Suppressor macrophage treated with lipopolysaccharide for 1 hour (primary cell): ENCODE data around the gene TUBB2A.
"Not testable (repeated sequence)": the region's sequence is repeated elsewhere in the genome, so short reads cannot be mapped to it uniquely, and the experiment has no call there.

Experiments used
- DNase-seq, 3 donors: peaks; one replicate each; pipeline ENCODE4 v3.0.0-alpha.2; 2020 to 2022

The TUBB2A gene

DNA sequence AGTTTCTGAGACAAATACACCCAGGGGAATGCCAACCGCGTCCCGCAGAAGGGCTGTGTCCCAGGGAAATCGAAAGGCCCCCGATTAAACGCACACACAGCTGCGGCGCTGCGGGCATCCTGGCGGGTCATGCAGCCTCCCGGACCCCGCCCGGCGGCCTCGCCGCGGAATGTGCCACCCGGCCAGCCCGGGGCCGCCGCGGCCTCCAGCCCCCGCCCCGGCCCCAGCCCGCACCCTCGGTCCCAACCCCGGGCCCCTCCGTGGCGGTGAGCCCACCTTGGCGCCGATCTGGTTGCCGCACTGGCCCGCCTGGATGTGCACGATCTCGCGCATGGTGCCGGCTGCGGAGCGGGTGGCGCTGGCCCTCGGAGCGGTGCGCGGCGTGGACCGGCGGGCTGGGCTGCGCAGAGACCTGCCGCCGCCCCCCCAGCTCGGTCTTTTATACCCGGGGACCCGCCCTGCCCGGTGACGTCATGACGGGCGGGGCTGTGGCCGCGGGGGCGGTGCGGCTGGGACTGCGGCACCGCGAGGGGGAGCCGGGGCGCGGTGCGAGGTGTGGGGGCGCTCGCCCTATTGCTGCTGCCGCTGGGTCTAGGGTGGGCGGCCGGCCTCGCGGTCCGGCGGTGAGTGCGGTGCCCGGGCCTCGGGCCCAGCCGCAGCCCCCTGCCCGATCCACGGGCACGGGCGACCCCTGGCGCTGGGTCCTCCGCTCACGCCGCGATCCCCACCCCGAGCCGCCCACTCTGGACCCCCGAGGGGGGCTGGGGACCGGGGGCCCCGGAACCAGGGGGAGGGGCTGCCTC is at the start of gene TUBB2A:
TSS of gene TUBB2A (minus strand) at position 414 of the 803 bp plus-strand sequence. CDS start at position 333, 81 bp downstream.
- peak; percentile 90 to 98 (median 95) for DNase-seq

DNA sequence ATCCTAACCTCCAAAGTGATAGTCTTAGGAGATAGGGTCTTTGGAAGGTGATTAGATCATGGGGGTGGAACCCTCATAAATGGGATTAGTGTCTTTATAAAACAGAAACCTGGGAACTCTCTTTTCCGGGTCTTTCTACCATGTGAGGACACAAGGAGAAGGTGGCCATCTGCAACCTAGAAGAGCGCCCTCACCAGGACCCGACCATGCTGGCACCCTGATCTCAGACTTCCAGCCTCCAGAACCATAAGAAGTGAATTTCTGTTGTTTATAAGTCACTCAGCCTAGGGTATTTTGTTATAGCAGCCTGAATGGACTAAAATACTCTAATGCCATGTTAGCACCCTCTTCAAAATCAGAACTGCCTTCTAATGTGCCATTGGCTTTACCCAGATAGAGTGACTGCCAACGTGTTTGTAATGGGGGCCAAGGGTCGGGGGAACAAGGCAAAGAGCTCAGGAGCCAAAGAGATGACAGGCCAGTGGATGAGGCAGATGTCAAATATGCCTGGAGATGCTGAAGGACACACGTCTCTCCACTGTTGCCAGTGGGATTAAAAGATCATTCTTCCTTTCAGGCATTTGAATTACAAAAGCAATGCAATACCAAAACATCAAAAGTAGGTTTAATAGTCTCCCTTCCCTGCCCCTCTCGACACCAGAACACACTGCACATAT is 49.1 kb upstream of the TUBB2A start:
- no peak for DNase-seq

- DNase-seq, result peak; percentile 79 to 94 (median 80)
Observed at GRCh38 chr6:3205913-3206312, 48.6 kb upstream of the TUBB2A start.

DNA sequence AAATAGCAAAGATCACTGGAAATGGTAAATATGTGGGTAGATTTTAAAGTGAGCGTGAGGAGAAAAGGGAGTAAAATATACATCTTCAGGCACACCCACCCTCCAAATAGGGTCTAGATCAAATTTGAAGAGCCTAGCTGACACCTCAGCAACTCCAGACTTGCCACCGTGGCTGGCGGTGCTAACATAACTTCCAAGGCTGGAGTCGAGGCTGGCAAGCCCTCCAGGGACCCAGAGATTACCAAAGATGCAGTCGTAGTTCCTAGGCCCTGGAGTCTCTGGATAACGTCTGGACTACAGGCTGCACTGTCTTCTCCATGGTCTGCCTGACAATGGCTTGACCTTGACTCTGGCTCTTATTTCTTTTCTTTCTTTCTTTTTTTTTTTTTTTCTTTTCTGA is 47.6 kb upstream of the TUBB2A start:
- DNase-seq, result no peak

GRCh38 chr6:3202999-3203696 is 45.8 kb upstream of the TUBB2A start:
- DNase-seq, result no peak

- DNase-seq, result no peak
Observed at GRCh38 chr6:3201388-3201787, 44.0 kb upstream of the TUBB2A start.

DNA sequence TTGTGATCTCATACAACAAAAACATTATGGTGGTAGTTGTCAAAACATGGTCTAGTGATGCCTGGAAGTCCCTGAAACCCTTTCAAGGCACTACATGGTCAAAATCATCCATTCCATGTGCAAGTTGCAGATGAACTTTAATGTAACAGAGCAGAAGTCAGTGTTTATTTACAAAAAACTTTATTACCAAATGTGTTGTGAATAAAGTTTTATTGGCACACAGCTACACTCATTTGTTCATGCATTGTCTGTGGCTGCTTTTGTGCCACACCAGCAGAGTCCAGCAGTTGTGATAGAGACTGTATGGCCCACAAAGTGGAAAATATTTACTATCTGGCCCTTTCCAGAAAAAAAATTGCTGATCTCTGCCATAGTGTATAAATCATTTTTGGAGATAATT is 43.3 kb upstream of the TUBB2A start:
- DNase-seq, result no peak

GRCh38 chr6:3199382-3199781 is 42.0 kb upstream of the TUBB2A start:
- DNase-seq, result no peak

DNA sequence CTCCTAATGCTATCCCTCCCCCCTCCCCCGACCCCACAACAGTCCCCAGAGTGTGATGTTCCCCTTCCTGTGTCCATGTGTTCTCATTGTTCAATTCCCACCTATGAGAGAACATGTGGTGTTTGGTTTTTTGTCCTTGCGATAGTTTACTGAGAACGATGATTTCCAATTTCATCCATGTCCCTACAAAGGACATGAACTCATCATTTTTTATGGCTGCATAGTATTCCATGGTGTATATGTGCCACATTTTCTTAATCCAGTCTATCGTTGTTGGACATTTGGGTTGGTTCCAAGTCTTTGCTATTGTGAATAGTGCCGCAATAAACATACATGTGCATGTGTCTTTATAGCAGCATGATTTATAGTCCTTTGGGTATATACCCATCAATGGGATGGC is 40.4 kb upstream of the TUBB2A start:
- DNase-seq, result not testable (repeated sequence)

- no peak for DNase-seq
Observed at GRCh38 chr6:3196770-3197169, 39.4 kb upstream of the TUBB2A start.

DNA sequence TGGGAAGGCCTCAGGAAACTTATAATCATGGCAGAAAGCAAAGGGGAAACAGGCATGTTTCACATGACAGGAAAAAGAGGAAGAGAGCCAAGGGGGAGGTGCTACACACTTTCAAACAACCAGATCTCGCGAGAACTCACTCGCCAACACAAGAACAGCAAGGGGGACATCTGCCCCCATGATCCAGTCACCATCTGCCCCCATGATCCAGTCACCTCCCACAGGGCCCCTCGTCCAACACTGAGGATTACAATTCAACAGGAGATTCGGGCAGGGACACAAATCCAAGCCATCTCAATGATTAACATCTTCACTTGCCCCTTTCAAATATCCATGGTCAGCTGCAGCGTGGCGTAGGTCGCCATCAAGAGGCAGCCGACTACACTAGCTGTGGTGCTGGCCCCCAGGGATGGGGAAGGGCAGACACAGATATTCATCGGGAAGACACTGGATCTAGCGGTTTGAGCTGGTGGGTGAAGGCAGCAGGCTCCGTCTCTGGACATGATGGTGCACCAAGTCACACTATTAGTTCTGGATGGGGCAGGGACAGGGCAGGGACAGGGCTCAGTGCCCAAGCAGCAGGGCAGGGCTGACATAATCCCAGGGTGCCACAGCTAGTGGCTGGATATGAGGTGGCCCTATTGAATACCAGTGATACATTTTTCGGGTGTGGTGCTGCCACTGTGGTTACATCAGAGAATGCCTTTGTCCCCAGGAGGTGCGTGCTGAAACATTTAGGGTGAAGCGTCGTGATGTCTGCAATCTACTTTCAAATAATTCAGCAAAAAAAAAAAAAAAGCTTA is 38.6 kb upstream of the TUBB2A start:
- peak in 1 of 3 donors; percentile 24 for DNase-seq

DNA sequence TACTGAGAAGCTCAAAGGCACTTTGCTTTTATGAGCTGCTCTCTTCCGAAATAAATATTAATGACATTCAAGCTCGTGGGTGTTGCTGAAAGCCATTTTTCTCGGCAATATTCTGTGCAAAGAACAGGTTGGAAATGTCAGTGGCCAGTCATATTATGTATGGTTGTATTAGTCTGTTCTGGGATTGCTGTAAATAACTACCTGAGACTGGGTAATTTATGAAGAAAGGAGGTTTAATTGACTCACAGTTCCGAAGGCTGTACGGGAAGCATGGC is 38.0 kb upstream of the TUBB2A start:
- no peak for DNase-seq

GRCh38 chr6:3194535-3195419 is 37.4 kb upstream of the TUBB2A start:
- DNase-seq, result peak in 1 of 3 donors; percentile 10

DNA sequence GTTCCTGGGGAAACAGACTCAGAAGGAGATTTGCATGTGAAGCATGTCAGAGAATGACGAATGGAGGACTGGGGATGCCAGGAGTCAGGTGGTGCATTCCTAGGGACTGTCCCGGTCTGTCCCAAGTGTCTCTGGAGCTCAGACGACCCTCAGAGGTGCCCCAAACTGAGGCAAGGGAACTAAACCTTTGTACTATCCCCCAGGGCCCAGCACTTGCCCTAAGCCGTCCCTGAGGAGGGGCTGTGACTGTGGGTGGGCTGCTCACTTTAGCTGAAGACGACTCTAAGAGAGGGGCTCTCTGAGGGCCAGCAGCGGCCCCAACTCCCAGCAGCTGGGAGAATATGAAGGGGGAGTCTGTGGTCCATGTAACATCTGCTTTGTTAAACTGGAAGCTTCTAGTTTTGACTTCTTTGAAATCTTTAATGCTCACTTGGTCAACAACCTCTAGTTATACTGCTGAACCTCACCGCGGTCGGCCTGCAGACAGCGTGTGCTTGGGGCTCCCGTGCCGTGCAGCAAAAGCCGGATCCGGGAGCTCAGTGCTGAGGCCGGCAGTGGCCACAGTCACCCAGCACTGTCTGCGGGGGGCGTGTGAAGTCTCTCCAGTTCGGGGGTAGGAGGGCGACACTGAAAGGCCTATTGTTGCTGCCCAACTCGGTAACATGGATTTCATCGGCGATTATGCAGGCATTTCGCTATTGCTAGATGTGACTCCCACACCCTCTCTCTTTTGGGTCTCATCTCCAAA is 35.9 kb upstream of the TUBB2A start:
- no peak for DNase-seq

DNA sequence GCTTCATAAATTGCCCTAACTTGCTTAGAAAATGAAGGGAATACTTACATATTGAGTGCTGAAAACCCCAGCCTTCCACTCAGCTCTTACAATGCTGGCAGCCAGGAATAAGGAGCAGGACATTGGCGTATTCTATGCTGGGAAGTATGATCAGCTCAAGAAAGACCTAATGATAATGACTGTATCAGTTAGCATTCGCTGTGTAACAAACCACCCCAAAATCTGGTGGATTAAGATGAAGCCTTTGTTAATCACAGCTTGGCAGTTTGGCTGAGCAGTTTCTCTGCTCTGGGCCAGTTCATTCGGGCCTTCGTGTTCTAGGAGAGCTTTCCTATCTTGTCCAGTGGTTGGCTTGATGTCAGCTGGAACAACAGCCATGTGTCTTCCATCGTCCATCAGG is 33.4 kb upstream of the TUBB2A start:
- DNase-seq, result no peak

DNA sequence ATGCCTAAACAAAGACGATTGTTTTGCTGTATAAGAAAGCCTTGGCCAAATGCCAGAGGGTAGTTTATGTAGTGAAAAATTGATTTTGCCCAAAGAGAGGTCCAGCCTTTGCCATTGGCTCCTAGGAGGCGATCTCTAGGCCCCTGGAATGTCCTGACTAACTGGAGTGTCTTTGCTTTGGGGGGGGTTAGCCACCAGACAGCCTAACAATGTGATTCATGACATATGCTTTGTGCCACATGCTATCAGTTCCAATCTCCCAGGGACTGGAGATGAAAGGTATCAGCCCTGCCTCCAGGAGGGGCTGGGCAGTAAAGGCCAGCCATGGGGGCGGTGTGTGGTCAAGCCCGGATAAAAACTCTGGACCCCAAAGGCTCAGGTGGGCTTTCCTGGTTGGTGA is 32.7 kb upstream of the TUBB2A start:
- DNase-seq, result no peak

- not testable (repeated sequence) for DNase-seq
Observed at GRCh38 chr6:3189192-3189591, 31.8 kb upstream of the TUBB2A start.

DNA sequence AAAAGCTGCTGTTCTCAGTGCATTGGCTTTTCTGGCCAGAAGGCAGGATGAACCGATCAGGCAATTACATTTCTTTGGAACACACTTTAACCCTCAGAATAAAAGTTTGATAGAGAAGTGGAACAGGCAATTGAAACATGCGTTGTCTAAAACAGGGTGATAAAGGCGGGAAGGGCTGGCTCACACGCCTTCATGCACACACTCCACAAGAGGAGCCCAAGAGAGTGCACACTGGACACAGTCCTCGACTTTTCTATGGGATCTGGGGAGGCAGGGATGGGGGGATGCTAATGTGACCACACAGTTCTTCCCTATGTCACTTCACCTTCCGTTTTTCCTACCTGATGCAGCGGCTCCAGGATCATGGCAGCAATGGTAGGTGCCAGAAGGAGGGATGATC is 30.9 kb upstream of the TUBB2A start:
- no peak for DNase-seq

GRCh38 chr6:3186974-3187382 is 29.6 kb upstream of the TUBB2A start:
- no peak for DNase-seq

DNA sequence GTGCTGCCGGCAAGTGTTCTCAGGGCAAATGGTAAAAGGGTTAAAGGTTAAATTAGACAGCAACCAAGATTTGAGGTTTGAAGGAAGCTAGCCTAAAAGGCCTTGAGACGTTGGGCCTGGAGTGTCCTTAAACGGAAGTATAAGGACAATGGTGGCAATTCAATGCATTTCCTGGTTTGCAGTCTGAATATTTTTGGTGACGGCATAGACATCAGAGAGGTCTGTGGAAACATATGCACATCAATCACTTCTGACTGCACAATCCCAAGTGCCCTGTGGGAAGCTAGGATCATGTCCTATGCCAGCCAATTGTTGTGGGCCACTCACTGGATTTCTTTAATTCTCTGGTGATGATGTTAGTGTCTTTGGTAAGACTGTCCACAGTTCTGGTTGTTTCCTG is 25.7 kb upstream of the TUBB2A start:
- no peak for DNase-seq

DNA sequence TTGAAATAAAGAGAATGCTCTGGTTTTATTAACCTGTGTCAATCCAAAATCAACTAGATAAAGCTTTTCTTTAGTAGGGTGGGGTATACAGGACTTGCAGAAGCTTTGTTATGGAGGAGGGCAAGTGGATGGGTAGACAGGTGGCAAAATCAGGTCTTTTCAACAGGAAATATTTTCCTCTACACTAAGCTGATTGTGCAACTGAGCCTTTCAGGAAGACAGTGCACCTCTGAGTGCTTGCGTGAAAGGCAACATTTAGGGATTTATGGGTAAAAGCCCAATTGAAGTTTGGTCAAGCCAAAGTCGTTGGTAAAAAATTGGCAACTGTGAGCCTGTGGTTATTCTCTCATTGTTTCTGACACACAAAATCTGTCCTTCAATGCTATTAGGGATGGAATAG is 23.8 kb upstream of the TUBB2A start:
- DNase-seq, result no peak
